GM18505 (cell line): ENCODE measurements around the gene COQ8B.

Source experiments
- ATAC-seq: cut with Tn5 transposase; IDR thresholded peaks from one replicate; pipeline ENCODE4 v1.9.1; 2021; ENCODE audit not compliant: unreplicated experiment
- POLR2A ChIP-seq: IDR thresholded peaks from 4 replicates; pipeline ENCODE4 v1.6.1; 2011; ENCODE audit warnings: borderline replicate concordance; ENCODE audit not compliant: insufficient read depth, insufficient read length; ENCODE audit errors: extremely low read depth

Gene COQ8B

GRCh38 chr19:40689339-40690049 lies 27.2 kb downstream of the COQ8B start:
- ATAC-seq = no peak
- no peak for TF ChIP-seq POLR2A

- no peak for ATAC-seq
- TF ChIP-seq POLR2A = no peak
Observed at GRCh38 chr19:40688987-40689338, 27.7 kb downstream of the COQ8B start.

GRCh38 chr19:40688309-40688708 lies 28.4 kb downstream of the COQ8B start:
- ATAC-seq = no peak
- no peak for TF ChIP-seq POLR2A

- TF ChIP-seq POLR2A = no peak
- ATAC-seq = no peak
Observed at GRCh38 chr19:40687525-40688016, 29.1 kb downstream of the COQ8B start.

GRCh38 chr19:40686882-40687524 lies 29.7 kb downstream of the COQ8B start:
- no peak for TF ChIP-seq POLR2A
- ATAC-seq = no peak

- no peak for TF ChIP-seq POLR2A
- no peak for ATAC-seq
Observed at GRCh38 chr19:40685563-40685962, 31.1 kb downstream of the COQ8B start.

- TF ChIP-seq POLR2A = no peak
- no peak for ATAC-seq
Observed at GRCh38 chr19:40685016-40685526, 31.6 kb downstream of the COQ8B start.

- ATAC-seq = no peak
- no peak for TF ChIP-seq POLR2A
Observed at GRCh38 chr19:40684280-40684679, 32.4 kb downstream of the COQ8B start.

- TF ChIP-seq POLR2A = no peak
- no peak for ATAC-seq
Observed at GRCh38 chr19:40683437-40683836, 33.2 kb downstream of the COQ8B start.

GRCh38 chr19:40682431-40682964 lies 34.2 kb downstream of the COQ8B start:
- no peak for TF ChIP-seq POLR2A
- no peak for ATAC-seq

- ATAC-seq = no peak
- no peak for TF ChIP-seq POLR2A
Observed at GRCh38 chr19:40681039-40681438, 35.6 kb downstream of the COQ8B start.

GRCh38 chr19:40677156-40677555 lies 39.5 kb downstream of the COQ8B start:
- ATAC-seq = no peak

GRCh38 chr19:40674291-40674690 lies 42.4 kb downstream of the COQ8B start:
- no peak for TF ChIP-seq POLR2A
- no peak for ATAC-seq

More at GRCh38 chr19:40677156-40677555, 39.5 kb downstream of the COQ8B start:
- TF ChIP-seq POLR2A = no peak

- TF ChIP-seq POLR2A = no peak
- no peak for ATAC-seq
Observed at GRCh38 chr19:40673397-40673796, 43.3 kb downstream of the COQ8B start.
